H1 (cell line): ENCODE measurements around the gene CEACAM6. TPM values are rescaled to one million over a fixed set of nuclear protein-coding genes. Genes with fewer than 3 reads are reported as not detected.

Experiments used
- polyA plus RNA-seq, 7 experiments: library from polyadenylated mRNA; depleted of rRNA in 3 of 7; stranded (reverse) in 5 of 7; unstranded in 2 of 7; fragments of >200 nt in 5 of 7; fragments of 200-250 nt in 2 of 7; gene quantifications; 1 replicate in 5 of 7; 2 replicates in 1 of 7; 4 replicates in 1 of 7; pipeline versions ENCODE4 v1.2.1 to v1.2.3, GENCODE V29; 2011 to 2013; ENCODE audit warnings: missing spikeins in 2 of 7, mixed read lengths in 2 of 7
- total RNA-seq: library from RNA; stranded (reverse); fragmentation: NEBNext Ultra II Directional; extraction: Animal tissue kit (Norgen Biotek cat#: 25700); gene quantifications from 2 replicates; pipeline ENCODE4 v1.2.1, GENCODE V29; 2021

CEACAM6 gene
- total and polyA plus RNA-seq, 2 of the 8 experiments (the other 6 are each of a cell fraction or from before 2014, with no cell fraction given) = not detected

Other genes starting within 250 kb of the CEACAM6 start
- not detected in 2 replicates for gene CEACAM21, start 179.4 kb upstream of the CEACAM6 start, total RNA-seq
- 0.06 TPM in 1 of 2 replicates, not detected in the other for gene CEACAM21, start 179.4 kb upstream of the CEACAM6 start, polyA plus RNA-seq (2011; rRNA removed)
- gene CEACAM4, start 128.5 kb upstream of the CEACAM6 start, total RNA-seq = not detected in 2 replicates
- not detected in 2 replicates for gene CEACAM4, start 128.5 kb upstream of the CEACAM6 start, polyA plus RNA-seq (2011; rRNA removed)
- not detected in 2 replicates for gene CEACAM7, start 67.3 kb upstream of the CEACAM6 start, total RNA-seq
- gene CEACAM7, start 67.3 kb upstream of the CEACAM6 start, polyA plus RNA-seq (2011; rRNA removed) = not detected in 2 replicates
- gene CEACAM5, start 46.9 kb upstream of the CEACAM6 start, total RNA-seq = not detected in 2 replicates
- not detected in 2 replicates for gene CEACAM5, start 46.9 kb upstream of the CEACAM6 start, polyA plus RNA-seq (2011; rRNA removed)
- not detected in 2 replicates for gene CEACAM3, start 41.1 kb downstream of the CEACAM6 start, total RNA-seq
- not detected in 2 replicates for gene CEACAM3, start 41.1 kb downstream of the CEACAM6 start, polyA plus RNA-seq (2011; rRNA removed)
- not detected in 2 replicates for gene LYPD4, start 89.2 kb downstream of the CEACAM6 start, total RNA-seq
- gene LYPD4, start 89.2 kb downstream of the CEACAM6 start, polyA plus RNA-seq (2011; rRNA removed) = 0.06 TPM in 1 of 2 replicates, not detected in the other
- not detected in 2 replicates for gene DMRTC2, start 89.5 kb downstream of the CEACAM6 start, total RNA-seq
- not detected in 2 replicates for gene DMRTC2, start 89.5 kb downstream of the CEACAM6 start, polyA plus RNA-seq (2011; rRNA removed)
- gene RPS19, start 104.7 kb downstream of the CEACAM6 start, total RNA-seq = 2,817 and 2,831 TPM in 2 replicates
- 5,751 and 9,112 TPM in 2 replicates for gene RPS19, start 104.7 kb downstream of the CEACAM6 start, polyA plus RNA-seq (2011; rRNA removed)
- 0.54 TPM in 1 of 2 replicates, not detected in the other for gene CD79A, start 121.7 kb downstream of the CEACAM6 start, total RNA-seq
- 0.77 and 0.83 TPM in 2 replicates for gene CD79A, start 121.7 kb downstream of the CEACAM6 start, polyA plus RNA-seq (2011; rRNA removed)
- 49.0 and 54.6 TPM in 2 replicates for gene ARHGEF1, start 127.7 kb downstream of the CEACAM6 start, total RNA-seq
- gene ARHGEF1, start 127.7 kb downstream of the CEACAM6 start, polyA plus RNA-seq (2011; rRNA removed) = 23.0 and 41.1 TPM in 2 replicates
- gene ERFL, start 172.9 kb downstream of the CEACAM6 start, total RNA-seq = not detected in 2 replicates
- gene ERFL, start 172.9 kb downstream of the CEACAM6 start, polyA plus RNA-seq (2011; rRNA removed) = 0.08 and 0.12 TPM in 2 replicates
- gene RABAC1, start 203.8 kb downstream of the CEACAM6 start, total RNA-seq = 123 and 124 TPM in 2 replicates
- 439 and 585 TPM in 2 replicates for gene RABAC1, start 203.8 kb downstream of the CEACAM6 start, polyA plus RNA-seq (2011; rRNA removed)
- 35.8 and 41.2 TPM in 2 replicates for gene ATP1A3, start 238.7 kb downstream of the CEACAM6 start, total RNA-seq
- 11.1 and 19.2 TPM in 2 replicates for gene ATP1A3, start 238.7 kb downstream of the CEACAM6 start, polyA plus RNA-seq (2011; rRNA removed)